ENCODE measurements around the gene PRKCA.
"Not testable (repeated sequence)": the region's sequence is repeated elsewhere in the genome, so short reads cannot be mapped to it uniquely, and the experiment has no call there.

The PRKCA gene

GRCh38 chr17:66684261-66684660 is 381.8 kb downstream of the PRKCA start:
- DNase-seq (ENCODE audit: low spot score): no peak

DNA sequence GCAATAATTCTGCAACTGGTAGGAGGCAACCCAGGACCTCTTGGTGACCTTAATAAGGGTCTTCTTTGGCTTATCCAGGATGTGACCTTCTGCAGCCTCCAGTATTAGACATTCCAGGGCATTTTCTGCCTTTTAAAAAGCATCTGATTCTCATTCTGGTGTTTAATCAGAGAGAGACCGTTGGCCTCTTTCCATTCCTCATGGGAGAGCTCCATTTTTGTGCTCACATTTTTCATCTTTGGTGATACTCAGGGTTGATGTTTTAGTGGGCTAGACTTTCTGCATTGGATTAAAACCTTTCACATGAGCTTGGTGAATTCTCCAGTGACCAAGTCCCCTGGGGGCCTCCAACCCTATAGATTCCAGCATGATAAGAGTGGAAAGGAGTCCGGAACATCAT is 382.3 kb downstream of the PRKCA start:
- no peak for DNase-seq (ENCODE audit: low spot score)

GRCh38 chr17:66686601-66687000 is 384.2 kb downstream of the PRKCA start:
- DNase-seq (ENCODE audit: low spot score): no peak

DNA sequence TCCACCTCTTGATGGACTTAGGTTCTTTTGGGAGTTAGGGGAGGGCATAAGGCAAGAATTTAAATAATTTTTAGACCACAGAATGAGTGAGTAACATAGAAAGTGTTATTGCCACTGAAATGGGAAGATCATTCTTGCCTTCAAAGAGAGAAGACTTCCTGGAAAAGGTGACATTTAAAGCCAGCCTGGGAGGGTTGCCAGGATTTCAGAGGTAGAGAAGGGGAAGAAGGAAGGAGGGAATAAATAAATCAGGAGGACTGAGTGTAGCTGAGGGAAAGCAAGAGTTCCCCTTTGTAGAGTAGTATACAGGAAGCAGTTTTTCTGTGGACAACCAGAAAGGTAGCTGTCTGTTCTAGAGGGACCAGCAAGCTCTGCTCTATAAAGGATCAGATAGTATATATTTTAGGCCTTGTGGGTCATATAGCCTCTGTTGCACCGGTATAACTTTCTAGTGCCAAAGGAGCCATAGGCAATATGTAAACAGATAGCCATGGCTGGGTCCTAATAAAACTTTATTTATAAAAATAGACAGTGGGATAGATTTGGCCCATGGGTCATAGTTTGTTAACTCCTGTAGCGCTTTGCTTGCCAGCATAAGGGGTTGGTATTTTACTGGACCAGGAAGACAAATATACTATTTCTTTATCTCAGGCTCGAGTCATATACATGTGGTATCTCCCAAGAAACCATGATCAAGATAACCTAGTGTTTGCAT is 385.3 kb downstream of the PRKCA start:
- no peak for DNase-seq (ENCODE audit: low spot score)

- DNase-seq (ENCODE audit: low spot score): no peak
These were observed 386.8 kb downstream of the PRKCA start for GRCh38 chr17:66689221-66689620.

- DNase-seq (ENCODE audit: low spot score): no peak
These were observed 387.8 kb downstream of the PRKCA start for GRCh38 chr17:66690166-66690565.

DNA sequence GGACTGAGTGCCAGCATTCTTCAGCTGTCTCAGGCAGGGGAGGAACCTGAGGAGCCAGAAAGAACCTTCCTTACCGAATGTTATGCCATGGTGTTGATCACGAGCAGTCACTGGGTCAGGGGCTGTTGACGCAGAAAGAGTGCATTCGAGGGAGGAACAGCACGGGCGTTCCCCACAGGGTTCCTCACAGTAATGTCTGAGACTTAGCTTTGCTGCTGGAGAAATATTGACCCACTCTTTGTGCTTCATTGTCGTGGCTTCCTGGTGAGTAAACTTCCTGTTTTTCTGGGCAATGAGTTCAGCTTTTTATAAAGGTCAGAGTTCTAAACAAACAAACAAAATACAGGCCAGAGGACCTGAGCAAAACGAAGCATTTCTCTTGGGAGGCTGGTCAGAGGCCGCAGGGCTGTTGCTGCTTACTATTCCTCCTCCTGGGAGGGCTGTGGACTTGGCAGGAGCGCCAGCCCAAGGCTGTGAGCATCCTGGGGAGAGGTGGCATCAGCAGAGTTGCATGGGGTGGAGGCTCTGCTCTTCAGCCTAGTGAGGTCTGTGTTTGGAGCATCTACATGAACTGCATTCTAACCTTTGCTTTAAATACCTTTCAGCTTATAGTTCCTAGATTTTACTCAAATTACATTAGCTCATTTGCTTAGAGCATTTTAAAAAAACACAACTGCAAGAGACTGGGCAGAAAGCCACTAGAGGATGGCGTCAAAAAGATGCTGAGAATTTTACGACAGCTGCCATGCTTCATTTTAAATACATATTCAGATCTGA is 389.4 kb downstream of the PRKCA start:
- no peak for DNase-seq (ENCODE audit: low spot score)

DNA sequence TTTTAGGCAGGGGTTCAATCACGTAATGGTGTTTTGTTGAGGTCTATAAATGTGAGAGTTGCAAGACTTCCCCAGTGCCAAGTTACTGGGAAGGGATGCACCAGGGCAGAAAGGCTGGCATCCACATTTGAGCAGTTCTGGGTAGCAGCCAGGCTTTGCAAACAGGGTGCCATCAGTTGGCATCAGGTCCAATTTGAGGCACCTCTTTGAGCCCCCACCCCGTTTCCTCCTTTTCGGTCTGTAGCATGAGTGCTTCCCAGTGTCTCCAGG is 389.9 kb downstream of the PRKCA start:
- DNase-seq (ENCODE audit: low spot score): no peak

DNA sequence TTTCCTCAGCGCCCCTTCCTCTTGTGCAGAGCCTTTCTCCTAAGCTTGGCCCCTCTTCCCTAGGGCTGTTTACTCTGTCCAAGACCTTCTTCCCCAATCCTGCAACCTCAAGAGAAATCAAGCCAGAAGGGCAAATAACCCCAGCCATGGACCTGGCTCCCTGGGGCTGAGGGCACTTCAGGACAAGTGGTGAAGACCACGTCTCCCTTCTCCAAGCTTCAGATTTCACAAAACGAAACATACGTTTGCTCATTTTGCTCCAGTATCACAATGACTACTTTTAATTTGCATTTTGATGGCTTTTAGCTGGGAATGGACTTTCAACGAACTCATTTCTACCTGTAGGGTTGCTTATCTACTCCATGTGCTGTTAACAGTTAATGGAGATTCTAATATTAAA is 392.7 kb downstream of the PRKCA start:
- no peak for DNase-seq (ENCODE audit: low spot score)

- DNase-seq (ENCODE audit: low spot score): no peak
These were observed 395.9 kb downstream of the PRKCA start for GRCh38 chr17:66698270-66698669.

GRCh38 chr17:66701462-66701861 is 399.0 kb downstream of the PRKCA start:
- no peak for DNase-seq (ENCODE audit: low spot score)

GRCh38 chr17:66702106-66702936 is 399.9 kb downstream of the PRKCA start:
- no peak for DNase-seq (ENCODE audit: low spot score)

DNA sequence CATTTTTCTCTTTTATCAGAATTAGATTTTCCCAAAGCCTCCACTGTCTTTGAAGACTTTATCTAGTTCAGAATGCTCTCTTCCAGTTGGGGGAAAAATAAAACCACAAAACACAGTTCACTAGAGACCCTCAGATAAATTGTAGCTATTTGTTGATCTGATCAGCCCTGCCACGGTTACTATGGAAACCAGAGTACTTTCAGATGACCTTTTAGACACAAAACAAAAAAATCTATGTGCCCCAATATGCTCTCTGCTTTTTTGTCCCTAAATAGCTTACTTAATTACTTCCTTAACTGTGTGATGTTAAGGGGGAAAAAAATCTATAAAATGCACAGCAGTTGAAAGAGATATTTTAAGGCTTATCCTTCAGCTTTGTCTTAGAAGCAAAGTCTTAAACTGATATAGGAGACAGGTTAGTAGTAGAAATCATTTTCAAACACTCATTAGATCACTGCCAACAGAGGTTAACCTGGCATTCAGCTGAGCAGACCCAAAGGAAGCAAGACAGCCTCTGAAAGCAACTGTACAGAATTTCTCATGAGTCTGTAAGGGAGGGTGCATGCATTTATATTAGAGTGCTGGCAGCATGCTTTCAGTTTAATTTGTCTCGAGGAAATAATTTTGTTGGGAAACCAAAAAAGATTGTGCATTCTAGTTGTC is 402.6 kb downstream of the PRKCA start:
- no peak for DNase-seq (ENCODE audit: low spot score)

DNA sequence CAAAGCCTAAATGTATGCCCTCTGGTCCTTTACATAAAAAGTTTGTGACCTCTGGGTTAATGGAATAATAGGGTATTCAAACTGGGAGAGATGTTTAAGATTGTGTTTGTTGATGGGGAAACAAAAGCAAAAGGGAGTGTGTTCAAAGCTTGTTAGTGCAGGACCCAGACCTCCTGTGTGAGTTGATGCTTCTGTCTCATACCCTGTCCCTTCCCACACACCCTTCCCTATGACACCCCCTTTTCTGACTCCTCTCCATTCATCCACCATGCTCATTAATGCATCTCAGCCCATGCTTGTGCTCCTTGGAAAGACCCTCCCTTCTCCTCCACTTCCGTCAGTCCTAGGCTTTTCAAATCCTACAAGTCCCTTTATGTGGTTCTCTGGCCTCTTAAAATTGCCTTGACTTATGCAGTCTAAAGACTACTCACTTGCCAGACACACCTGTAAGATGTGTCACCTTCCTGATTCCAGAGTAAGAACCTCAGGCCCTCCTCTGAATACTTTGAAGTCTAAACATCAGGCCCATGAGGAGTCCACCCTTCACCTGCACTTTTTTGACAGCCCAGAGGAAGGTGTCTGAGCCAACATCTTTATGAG is 404.5 kb downstream of the PRKCA start:
- DNase-seq (ENCODE audit: low spot score): no peak

DNA sequence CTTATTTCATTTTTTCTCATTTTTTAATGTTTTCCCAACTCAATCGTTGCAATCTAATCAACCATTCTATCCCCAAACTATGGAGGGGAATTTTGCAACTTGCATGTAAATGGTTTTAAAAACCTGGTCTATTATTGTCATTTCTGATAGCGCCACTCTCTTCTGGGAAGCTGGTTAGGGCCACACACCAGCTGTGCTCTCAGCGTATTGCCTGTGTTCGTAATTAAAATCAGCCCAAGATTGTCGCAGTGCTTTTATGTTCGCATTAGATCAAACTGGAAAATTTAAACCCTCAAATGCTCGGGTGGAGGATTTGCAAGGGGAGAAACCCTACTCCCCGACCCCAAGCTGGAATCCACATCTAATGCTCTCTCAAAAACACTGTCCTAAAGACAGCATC is 409.0 kb downstream of the PRKCA start:
- no peak for DNase-seq (ENCODE audit: low spot score)

DNA sequence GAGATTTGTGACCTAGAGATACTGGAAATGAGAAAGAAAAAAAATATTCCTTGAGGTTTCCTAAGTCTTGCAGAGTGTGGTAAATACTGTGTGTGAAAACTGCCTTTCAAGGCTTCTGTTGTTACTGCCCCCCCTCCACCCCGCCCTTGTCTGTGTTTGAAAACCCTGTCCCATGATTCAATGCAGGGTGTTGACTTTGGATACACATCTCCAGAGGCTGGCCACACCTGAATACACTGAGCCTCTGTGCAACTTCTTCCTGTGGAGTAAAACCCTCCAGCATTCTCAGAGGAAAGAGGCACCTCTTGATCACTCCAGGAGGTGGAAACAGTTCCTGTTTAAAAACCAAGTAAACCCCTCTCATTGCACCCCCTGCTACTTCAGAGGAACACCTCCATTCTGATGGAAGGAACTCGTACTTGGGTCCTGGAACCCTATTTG is 409.5 kb downstream of the PRKCA start:
- DNase-seq (ENCODE audit: low spot score): peak; percentile 47

- DNase-seq (ENCODE audit: low spot score): no peak
These were observed 410.0 kb downstream of the PRKCA start for GRCh38 chr17:66712453-66712852.

- DNase-seq (ENCODE audit: low spot score): not testable (repeated sequence)
These were observed 410.7 kb downstream of the PRKCA start for GRCh38 chr17:66713021-66713532.

- no peak for DNase-seq (ENCODE audit: low spot score)
These were observed 411.2 kb downstream of the PRKCA start for GRCh38 chr17:66713533-66714042.

DNA sequence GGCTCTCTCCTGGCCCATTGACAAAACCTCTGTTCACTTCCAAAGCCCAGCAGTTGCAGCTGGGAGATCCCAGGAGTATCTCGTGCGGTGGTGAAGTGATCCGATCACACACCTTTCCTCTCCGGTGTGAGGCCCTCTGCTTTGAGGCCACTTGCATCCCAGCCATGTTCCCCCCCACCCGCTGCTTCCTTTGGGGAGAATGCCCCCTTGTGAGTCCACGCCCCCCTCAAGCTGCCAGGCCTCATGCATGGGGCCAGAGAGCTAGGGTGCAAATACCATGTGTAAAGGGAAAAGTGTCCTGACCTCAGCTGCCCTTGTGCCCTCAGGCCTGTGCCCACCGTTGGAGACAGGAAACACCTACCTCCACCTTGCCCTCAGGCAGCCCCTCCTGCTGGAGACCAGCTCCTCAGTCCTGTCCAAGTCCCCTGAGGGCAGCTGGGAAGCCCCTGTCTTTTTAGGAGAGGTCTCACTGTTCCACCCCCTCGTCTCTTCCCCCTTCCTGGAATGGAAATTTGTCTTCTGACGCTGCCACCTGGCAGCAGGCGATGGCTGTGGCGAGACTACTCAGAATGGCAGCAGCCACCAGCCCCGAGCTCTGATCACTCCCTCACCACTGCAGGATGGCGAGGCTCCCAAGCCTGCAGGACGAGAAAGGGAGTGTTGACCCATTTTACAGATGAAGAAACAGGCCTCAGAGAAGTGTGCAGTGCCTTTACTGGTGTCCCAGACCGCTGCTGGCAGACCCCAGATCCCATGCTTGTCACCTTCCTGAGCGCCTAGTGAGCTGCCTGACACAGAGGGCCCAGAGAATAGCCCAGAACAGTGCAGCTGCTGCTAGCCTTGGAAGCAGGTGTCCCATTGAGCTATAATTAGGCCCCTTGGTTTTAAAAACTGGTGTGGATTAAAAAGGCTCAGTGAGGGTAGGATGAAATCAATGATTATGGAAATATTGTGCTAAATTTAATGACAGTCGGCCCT is 411.9 kb downstream of the PRKCA start:
- no peak for DNase-seq (ENCODE audit: low spot score)

Measured in HuH-7.5 (cell line).